OCI-LY1 (cell line): Measurements from ENCODE around the gene CASTOR2.
"Not testable (repeated sequence)": the region's sequence is repeated elsewhere in the genome, so short reads cannot be mapped to it uniquely, and the experiment has no call there.

ENCODE experiments used
- H2AFZ ChIP-seq: fragments of 200-600 bp; sonication (generic), shearing (Covaris generic); 2 replicates; pipeline ENCODE4 v1.6.0; 2014; ENCODE audit warnings: antibody characterized with exemption, mild to moderate bottlenecking, low read length
- H3F3A ChIP-seq: fragments of 200-600 bp; sonication (generic), shearing (Covaris generic); 2 replicates; pipeline ENCODE4 v1.6.0; 2014; ENCODE audit warnings: mild to moderate bottlenecking, antibody characterized with exemption, low read length, moderate library complexity; ENCODE audit not compliant: insufficient read depth
- H3K27ac ChIP-seq: fragments of 200-600 bp; sonication (generic); 2 replicates; pipeline ENCODE4 v1.5.1; 2014; ENCODE audit warnings: low read length, mixed run types, mild to moderate bottlenecking, low read depth; ENCODE audit not compliant: poor library complexity, severe bottlenecking
- H3K27me3 ChIP-seq: fragments of 200-600 bp; sonication (generic); 2 replicates; pipeline ENCODE4 v1.6.0; 2014; ENCODE audit warnings: antibody characterized with exemption, mild to moderate bottlenecking, low read length, moderate library complexity; ENCODE audit not compliant: insufficient read depth
- H3K36me3 ChIP-seq: fragments of 200-600 bp; sonication (generic); 2 replicates; pipeline ENCODE4 v1.6.1; 2014; ENCODE audit warnings: mild to moderate bottlenecking, antibody characterized with exemption, low read length, moderate library complexity, mixed read lengths; ENCODE audit not compliant: insufficient read depth
- H3K4me1 ChIP-seq: fragments of 200-600 bp; sonication (generic); 2 replicates; pipeline ENCODE4 v1.5.1; 2014; ENCODE audit warnings: mild to moderate bottlenecking, low read length, moderate library complexity; ENCODE audit not compliant: insufficient read depth, severe bottlenecking
- H3K4me2 ChIP-seq: fragments of 200-600 bp; sonication (generic), shearing (Covaris generic); 2 replicates; pipeline ENCODE4 v1.6.1; 2014; ENCODE audit warnings: low read length
- H3K4me3 ChIP-seq: fragments of 200-600 bp; sonication (generic); 2 replicates; pipeline ENCODE4 v1.5.1; 2014; ENCODE audit warnings: low read length, low read depth, mild to moderate bottlenecking, mixed read lengths; ENCODE audit not compliant: poor library complexity, severe bottlenecking
- H3K79me2 ChIP-seq: fragments of 200-600 bp; shearing (Covaris generic); 2 replicates; pipeline ENCODE4 v1.6.1; 2016; ENCODE audit warnings: mixed run types, low read length, mixed read lengths; ENCODE audit not compliant: insufficient read depth
- H3K9ac ChIP-seq: fragments of 200-600 bp; sonication (generic), shearing (Covaris generic); 2 replicates; pipeline ENCODE4 v1.6.1; 2014; ENCODE audit warnings: mild to moderate bottlenecking, low read length, mixed read lengths
- H3K9me2 ChIP-seq: fragments of 200-600 bp; sonication (generic), shearing (Covaris generic); 2 replicates; pipeline ENCODE4 v1.6.1; 2014; ENCODE audit warnings: low read depth, mild to moderate bottlenecking, low read length, mixed read lengths
- H3K9me3 ChIP-seq: fragments of 200-600 bp; shearing (Covaris generic); 2 replicates; pipeline ENCODE4 v1.6.1; 2014; ENCODE audit warnings: low read length, mixed read lengths
- H4K20me1 ChIP-seq: fragments of 200-600 bp; sonication (generic), shearing (Covaris generic); 2 replicates; pipeline ENCODE4 v1.6.0; 2016; ENCODE audit warnings: mild to moderate bottlenecking, low read length; ENCODE audit not compliant: insufficient read depth

CASTOR2 gene

DNA sequence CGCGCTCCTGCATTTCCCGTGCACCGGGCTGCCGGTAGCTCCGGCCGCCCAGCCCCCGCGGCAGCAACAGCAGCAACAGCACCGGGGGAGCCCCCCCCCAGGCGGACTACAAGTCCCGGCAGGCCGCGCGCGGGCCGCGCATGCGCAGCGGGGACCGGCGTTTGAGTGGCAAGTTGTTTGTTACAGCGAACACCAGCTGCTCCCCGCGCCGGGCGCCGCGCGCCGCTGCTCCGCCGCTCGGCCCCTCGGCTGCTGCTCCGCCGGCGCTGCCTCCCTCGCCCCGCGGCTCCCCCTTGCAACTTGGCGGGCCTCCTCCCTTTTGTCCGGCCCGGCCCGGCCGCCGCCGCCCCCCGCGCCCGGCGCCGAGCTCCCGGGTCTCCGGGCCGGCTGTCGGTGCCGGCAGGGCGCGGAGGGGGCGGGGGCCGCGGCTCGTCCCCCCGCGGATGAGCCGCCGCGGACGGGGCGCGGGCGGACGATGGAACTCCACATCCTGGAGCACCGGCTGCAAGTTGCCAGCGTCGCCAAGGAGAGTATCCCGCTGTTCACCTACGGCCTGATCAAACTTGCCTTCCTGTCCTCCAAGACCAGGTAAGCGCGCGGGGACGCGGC, at the start of gene CASTOR2:
TSS of gene CASTOR2 (plus strand) at position 195 of the 609 bp plus-strand sequence. CDS start at position 476, 281 bp downstream.
- not testable (repeated sequence) for H3K9me3 ChIP-seq, H3K9me2 ChIP-seq, H3K36me3 ChIP-seq, H3F3A ChIP-seq, H3K79me2 ChIP-seq, H2AFZ ChIP-seq, H4K20me1 ChIP-seq, H3K9ac ChIP-seq, H3K27me3 ChIP-seq, H3K4me1 ChIP-seq, H3K27ac ChIP-seq
- peak within 1 kb of the TSS; percentile 49 for H3K4me3 ChIP-seq
- peak within 1 kb of the TSS; percentile 53 for H3K4me2 ChIP-seq

DNA sequence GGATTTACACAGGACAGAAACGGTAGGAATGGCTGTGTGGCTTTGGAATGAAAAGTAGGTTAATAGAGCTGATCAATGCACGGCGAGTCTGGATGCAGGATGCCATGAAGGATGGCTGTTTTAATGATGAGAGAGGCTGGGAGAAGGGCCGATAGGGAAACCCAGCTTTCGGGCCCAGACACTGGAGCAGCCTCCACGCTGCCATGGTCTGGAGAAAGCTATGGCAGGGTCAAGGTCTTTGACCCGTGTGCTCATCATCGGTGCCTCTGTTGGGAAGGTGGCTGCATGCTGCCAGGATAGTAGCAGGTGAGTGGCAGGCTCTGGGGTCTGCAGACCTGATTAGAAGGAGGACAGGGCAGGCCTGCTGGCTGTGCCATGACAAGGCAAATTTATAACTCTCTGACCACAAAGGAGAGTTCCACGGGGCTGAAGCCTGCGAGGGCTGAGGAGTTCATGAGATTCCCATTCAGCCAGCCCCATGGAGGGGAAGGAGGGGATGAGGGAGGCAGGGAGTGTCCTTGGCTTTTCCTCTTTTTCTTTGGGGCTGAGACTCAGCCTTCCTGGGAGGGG, 42.1 kb upstream of the CASTOR2 start:
- H3K27ac ChIP-seq, H3K9ac ChIP-seq, H2AFZ ChIP-seq, H3K4me2 ChIP-seq, H3K9me3 ChIP-seq, H3K36me3 ChIP-seq, H3K9me2 ChIP-seq, H3K27me3 ChIP-seq, H3K79me2 ChIP-seq, H4K20me1 ChIP-seq, H3F3A ChIP-seq, H3K4me1 ChIP-seq, H3K4me3 ChIP-seq: not testable (repeated sequence)

DNA sequence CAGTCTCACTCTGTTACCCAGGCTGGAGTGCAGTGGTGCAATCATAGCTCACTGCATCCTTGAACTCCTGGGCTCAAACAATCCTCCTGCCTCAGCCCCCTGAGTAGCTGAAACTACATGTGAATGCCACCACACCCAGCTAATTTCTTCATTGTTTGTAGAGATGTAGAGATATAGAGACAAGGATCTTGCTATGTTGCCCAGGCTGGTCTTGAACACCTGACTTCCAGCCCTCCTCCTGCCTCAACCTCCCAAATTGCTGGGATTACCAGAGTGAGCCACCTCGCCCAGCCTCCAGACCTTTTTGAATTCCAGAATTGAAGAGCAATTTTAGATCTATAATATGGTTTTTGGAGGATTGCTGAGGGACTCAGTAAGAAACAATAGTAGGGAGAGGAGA, 40.9 kb upstream of the CASTOR2 start:
- H3K36me3 ChIP-seq, H3K9me3 ChIP-seq, H3K4me1 ChIP-seq, H2AFZ ChIP-seq, H3K4me2 ChIP-seq, H3K27me3 ChIP-seq, H3F3A ChIP-seq, H4K20me1 ChIP-seq, H3K79me2 ChIP-seq, H3K4me3 ChIP-seq, H3K27ac ChIP-seq, H3K9me2 ChIP-seq, H3K9ac ChIP-seq: not testable (repeated sequence)

DNA sequence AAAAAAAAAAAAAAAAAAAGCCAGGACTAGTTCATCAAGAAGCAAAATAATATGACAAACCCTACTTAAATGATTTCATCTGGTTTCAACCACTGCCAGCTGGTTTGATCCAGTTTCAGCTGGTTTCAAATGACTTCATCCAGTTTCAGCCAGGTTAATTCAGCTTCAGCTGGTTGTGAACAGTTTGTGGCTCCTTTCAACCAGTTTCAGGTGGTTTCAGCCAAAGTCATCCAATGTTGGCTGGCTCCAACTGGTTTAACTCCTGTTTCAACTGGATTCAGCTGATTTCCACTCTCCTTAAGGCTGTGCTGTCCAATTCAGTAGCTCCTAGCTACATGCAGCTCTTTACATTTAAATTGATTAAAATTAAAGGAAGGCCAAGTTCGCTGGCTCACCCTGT, 37.5 kb upstream of the CASTOR2 start:
- H3K27me3 ChIP-seq, H3K9ac ChIP-seq, H3K9me2 ChIP-seq, H3K4me2 ChIP-seq, H3K4me1 ChIP-seq, H2AFZ ChIP-seq, H4K20me1 ChIP-seq, H3F3A ChIP-seq, H3K9me3 ChIP-seq, H3K27ac ChIP-seq, H3K4me3 ChIP-seq, H3K79me2 ChIP-seq, H3K36me3 ChIP-seq: not testable (repeated sequence)

DNA sequence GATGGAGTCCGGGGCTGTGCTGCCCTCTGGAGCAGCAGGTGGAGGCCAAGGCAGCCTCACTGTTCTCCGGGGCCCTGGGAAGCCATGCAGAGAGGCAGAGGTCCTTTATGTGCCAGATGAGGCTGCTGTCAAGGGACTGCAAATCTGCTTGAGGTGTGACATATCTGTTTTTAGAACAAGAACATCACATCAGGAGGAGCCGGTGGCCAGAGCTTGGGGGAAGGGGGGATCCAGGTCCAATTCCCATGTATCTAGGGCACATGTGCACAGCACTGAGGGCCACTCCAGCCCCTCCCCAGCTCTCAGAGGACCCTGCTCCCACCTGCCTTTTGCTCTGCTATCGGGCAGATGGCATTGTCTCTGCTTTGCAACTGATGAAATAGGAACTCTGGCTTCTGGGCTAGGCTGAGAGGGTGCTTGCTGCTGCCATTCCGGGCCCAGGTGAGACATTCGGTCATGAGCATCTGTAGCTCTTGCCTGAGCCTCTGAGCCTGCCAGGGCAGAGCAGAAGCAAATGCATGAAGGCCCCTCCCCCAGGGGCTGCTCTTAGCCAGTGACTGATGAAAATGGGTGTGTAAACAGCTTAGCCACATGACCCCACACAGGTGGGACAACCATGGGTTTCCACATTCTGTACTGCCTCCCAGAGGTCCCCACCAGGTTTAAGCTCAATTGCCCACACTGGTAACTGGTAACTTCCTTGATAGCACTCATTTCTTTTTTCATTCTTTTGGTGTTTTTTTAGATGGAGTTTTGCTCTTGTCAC, 32.8 kb upstream of the CASTOR2 start:
- not testable (repeated sequence) for H4K20me1 ChIP-seq, H3K4me1 ChIP-seq, H3F3A ChIP-seq, H3K9me2 ChIP-seq, H3K36me3 ChIP-seq, H3K27ac ChIP-seq, H2AFZ ChIP-seq, H3K4me3 ChIP-seq, H3K27me3 ChIP-seq, H3K4me2 ChIP-seq, H3K79me2 ChIP-seq, H3K9me3 ChIP-seq, H3K9ac ChIP-seq

DNA sequence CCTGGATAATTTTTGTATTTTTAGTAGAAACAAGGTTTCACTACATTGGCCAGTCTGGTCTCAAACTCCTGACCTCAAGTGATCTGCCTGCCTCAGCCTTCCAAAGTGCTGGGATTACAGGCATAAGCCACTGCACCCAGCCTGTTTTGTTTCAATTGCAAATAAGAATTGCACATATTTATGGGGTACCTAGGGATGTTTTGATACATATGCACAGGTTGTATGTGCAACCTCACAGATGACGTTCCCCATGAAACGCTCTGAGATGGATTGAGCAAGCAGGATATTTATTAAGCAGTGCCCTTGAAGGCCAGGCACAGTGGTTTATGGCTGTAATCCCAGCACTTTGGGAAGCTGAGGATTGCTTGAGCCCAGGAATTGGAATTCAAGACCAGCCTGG, 25.1 kb upstream of the CASTOR2 start:
- H3K79me2 ChIP-seq, H3F3A ChIP-seq, H3K4me3 ChIP-seq, H3K27me3 ChIP-seq, H3K9me3 ChIP-seq, H2AFZ ChIP-seq, H3K36me3 ChIP-seq, H3K27ac ChIP-seq, H3K4me2 ChIP-seq, H3K9me2 ChIP-seq, H3K4me1 ChIP-seq, H4K20me1 ChIP-seq, H3K9ac ChIP-seq: not testable (repeated sequence)

DNA sequence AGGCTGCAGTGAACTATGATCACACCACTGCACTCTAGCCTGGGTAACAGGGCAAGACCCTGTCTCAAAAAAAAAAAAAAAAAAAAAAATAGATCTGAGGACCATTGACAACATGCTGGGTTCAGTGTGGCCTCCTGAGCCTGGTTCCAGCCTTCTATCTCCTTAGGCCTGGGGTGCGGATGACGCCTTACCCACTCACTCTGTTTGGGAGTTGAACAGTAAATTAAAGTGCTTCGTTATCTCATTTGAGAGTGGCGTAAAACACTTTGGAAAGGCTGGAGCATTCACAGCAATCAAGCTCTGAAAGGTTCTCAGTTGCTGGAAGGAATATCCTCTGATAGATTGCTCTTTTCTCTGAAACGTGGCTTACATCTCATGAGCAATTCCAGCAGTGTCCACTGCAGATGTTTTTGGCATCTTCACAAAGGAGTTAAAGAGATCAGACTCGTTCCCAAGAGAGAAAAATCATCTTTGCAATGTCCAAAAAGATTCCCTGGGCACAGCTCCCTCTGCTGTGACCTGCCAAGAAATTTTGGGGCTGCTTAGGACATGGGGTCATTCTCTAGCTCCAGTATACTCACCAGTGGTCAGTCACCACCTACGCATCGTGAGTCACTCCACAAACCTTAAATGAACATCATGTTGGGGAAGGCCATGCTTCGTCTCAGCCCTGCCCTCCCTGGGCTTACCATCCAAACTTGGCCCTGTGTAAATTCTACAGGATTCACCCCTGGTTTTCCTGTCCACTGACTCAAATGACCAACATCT, 23.0 kb upstream of the CASTOR2 start:
- H3K9ac ChIP-seq, H3K36me3 ChIP-seq, H3K79me2 ChIP-seq, H2AFZ ChIP-seq, H3K27me3 ChIP-seq, H3K9me2 ChIP-seq, H3K4me1 ChIP-seq, H3F3A ChIP-seq, H3K27ac ChIP-seq, H3K4me3 ChIP-seq, H3K9me3 ChIP-seq, H4K20me1 ChIP-seq, H3K4me2 ChIP-seq: not testable (repeated sequence)
